MM.1S (cell line): ENCODE data around the gene HOMER1.

Experiments used
- CTCF ChIP-seq: fragments of 300-600 bp; sonication (generic); IDR thresholded peaks from 2 replicates; pipeline ENCODE4 v1.5.1; 2016; ENCODE audit warnings: antibody characterized with exemption, low read length, mixed read lengths
- EZH2 ChIP-seq: fragments of 300-600 bp; sonication (generic); optimal IDR thresholded peaks from 2 replicates; pipeline ENCODE3; 2017; ENCODE audit warnings: low read depth, mild to moderate bottlenecking, antibody characterized with exemption, low read length, mixed read lengths
- EZH2phosphoT487 ChIP-seq: fragments of 300-600 bp; sonication (generic); IDR thresholded peaks from 2 replicates; pipeline ENCODE4 v1.6.1; 2018; ENCODE audit warnings: antibody characterized with exemption, low read length

- TF ChIP-seq CTCF = no peak
- TF ChIP-seq EZH2 = no peak
- no peak for TF ChIP-seq EZH2phosphoT487
Observed at GRCh38 chr5:79547429-79547822, 33.5 kb upstream of the HOMER1 start.
